T-helper 2 cell treated with Interferon-gamma antibody and Interleukin-4, amounts not matched to agents 5 μg/mL and 100 μg/mL, for 36 hours (primary cell): Measurements from ENCODE around the gene MRPL16.
"Not testable (repeated sequence)": the region's sequence is repeated elsewhere in the genome, so short reads cannot be mapped to it uniquely, and the experiment has no call there.

Experiments
- DNase-seq: peaks from one replicate; pipeline ENCODE4 v3.0.0; 2021; ENCODE audit warnings: low spot score
- H3K27ac Mint-ChIP-seq: one replicate; pipeline ENCODE4 v1.8.0; 2021; ENCODE audit warnings: mild to moderate bottlenecking, mixed read lengths
- H3K27me3 Mint-ChIP-seq: one replicate; pipeline ENCODE4 v1.8.0; 2021; ENCODE audit warnings: low read depth, mixed read lengths
- H3K36me3 Mint-ChIP-seq: one replicate; pipeline ENCODE4 v1.8.0; 2021; ENCODE audit warnings: low read depth, mixed read lengths
- H3K4me1 Mint-ChIP-seq: one replicate; pipeline ENCODE4 v1.8.0; 2021; ENCODE audit warnings: low read depth, mixed read lengths
- H3K4me3 Mint-ChIP-seq: one replicate; pipeline ENCODE4 v1.8.0; 2022; ENCODE audit warnings: mild to moderate bottlenecking, moderate library complexity, mixed read lengths
- H3K9me3 Mint-ChIP-seq: one replicate; pipeline ENCODE4 v1.8.0; 2021; ENCODE audit warnings: mixed read lengths

MRPL16 gene

DNA sequence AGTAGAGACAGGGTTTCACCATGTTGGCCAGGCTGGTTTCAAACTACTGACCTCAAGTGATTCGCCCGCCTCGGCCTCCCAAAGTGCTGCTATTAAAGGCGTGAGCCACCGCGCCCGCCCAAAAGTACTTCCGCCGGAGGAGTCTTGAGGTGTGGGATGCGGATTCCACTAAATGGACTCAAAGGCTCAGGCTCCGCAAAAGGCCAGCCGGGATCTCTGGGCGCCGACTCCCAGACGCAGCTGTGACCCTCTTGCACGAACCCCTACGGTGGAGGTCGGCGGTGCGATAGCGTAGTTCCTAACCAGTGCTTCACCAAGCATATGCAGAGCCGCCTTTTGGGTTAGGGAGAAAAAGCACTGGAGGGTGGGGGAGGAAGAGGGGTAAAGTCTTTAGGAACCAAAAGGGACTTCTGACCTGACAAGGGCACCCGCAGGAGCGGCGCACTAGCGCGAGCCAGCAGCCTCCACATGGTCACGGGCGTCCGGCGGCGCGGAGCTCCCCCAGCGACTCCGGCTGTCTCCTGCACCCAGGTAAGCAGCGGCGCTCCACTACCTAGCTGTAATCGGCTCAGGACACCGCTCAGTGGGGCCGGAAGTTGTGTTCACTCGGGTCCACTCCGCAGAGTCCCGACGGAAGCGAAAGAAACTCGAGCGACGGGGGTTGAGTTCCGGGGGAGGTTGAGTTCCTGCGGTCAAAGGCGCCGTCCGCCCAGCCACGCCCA, at the start of gene MRPL16:
Gene MRPL16, minus strand, starts transcription at position 590 of the 722 bp plus-strand sequence. Its CDS starts 120 bp downstream, at position 470.
- Mint-ChIP-seq H3K9me3 (peaks cover 9% of the 10 kb centered on the region), H3K27ac (peak within 1 kb of the TSS; percentile 88), H3K27me3 (no peaks in the 10 kb centered on the region), H3K4me1 (peaks cover 28% of the 10 kb centered on the region), H3K4me3 (peak within 1 kb of the TSS; percentile 93), H3K36me3 (peaks cover 41% of the 10 kb centered on the region)
- peak; percentile 83 for DNase-seq

DNA sequence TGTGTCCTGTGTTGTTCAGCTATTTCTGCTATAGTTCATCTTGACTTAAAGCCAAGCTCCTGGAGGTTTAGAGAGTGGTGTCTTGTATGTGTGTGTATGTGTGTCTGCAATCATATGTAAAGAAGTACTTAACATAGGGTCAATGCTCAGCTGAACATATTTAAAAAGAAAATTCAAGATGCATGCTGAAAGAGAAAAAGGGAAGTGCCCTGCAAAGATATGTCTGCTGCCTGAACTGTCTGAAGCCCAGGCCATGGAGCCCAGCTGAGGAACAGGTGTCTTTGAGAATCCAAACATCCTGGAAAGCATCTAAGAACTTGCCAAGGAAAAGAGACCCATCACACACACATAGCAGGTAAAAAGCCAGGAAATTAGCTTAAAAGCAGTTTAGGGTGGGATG, 49.1 kb upstream of the MRPL16 start:
- no peak overlapping the region for H3K4me3 Mint-ChIP-seq
- H3K27ac Mint-ChIP-seq = peak overlapping the region; percentile 74
- no peaks in the 10 kb centered on the region for H3K27me3 Mint-ChIP-seq
- DNase-seq = no peak
- peaks cover 19% of the 10 kb centered on the region for H3K9me3 Mint-ChIP-seq
- H3K4me1 Mint-ChIP-seq = peaks cover 36% of the 10 kb centered on the region
- peaks cover 20% of the 10 kb centered on the region for H3K36me3 Mint-ChIP-seq

GRCh38 chr11:59857439-59858434, 47.2 kb upstream of the MRPL16 start:
- H3K27ac Mint-ChIP-seq = peak overlapping the region; percentile 95
- peak overlapping the region; percentile 68 for H3K4me3 Mint-ChIP-seq
- peak; percentile 56 for DNase-seq

GRCh38 chr11:59854871-59855270, 44.3 kb upstream of the MRPL16 start:
- H3K27ac Mint-ChIP-seq = no peak overlapping the region
- peaks cover 17% of the 10 kb centered on the region for H3K36me3 Mint-ChIP-seq
- no peak overlapping the region for H3K4me3 Mint-ChIP-seq
- DNase-seq = no peak
- peaks cover 35% of the 10 kb centered on the region for H3K4me1 Mint-ChIP-seq
- peaks cover 19% of the 10 kb centered on the region for H3K9me3 Mint-ChIP-seq
- no peaks in the 10 kb centered on the region for H3K27me3 Mint-ChIP-seq

More at GRCh38 chr11:59857439-59858434, 47.2 kb upstream of the MRPL16 start:
- Mint-ChIP-seq H3K36me3 (peaks cover 20% of the 10 kb centered on the region), H3K4me1 (peaks cover 37% of the 10 kb centered on the region), H3K9me3 (peaks cover 19% of the 10 kb centered on the region), H3K27me3 (no peaks in the 10 kb centered on the region)

DNA sequence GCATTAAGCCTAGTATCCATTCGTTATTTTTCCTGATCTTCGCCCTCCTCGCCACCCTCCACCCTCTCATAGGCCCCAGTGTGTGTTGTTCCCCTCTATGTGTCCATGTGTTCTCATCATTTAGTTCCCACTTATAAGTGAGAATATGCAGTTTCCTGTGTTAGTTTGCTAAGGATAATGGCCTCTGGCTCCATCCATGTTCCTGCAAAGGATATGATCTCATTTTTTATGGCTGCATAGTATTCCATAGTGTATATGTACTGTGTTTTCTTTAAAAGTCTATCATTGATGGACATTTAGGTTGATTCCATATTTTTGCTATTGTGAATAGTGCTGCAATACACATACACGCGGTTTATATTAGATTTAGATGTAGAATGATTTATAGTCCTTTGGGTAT, 40.8 kb upstream of the MRPL16 start:
- not testable (repeated sequence) for H3K27me3 Mint-ChIP-seq, H3K4me3 Mint-ChIP-seq, H3K36me3 Mint-ChIP-seq, H3K4me1 Mint-ChIP-seq, DNase-seq, H3K27ac Mint-ChIP-seq, H3K9me3 Mint-ChIP-seq

GRCh38 chr11:59849551-59849950, 39.0 kb upstream of the MRPL16 start:
- not testable (repeated sequence) for H3K27me3 Mint-ChIP-seq, H3K4me3 Mint-ChIP-seq, H3K36me3 Mint-ChIP-seq, DNase-seq, H3K9me3 Mint-ChIP-seq, H3K4me1 Mint-ChIP-seq, H3K27ac Mint-ChIP-seq

DNA sequence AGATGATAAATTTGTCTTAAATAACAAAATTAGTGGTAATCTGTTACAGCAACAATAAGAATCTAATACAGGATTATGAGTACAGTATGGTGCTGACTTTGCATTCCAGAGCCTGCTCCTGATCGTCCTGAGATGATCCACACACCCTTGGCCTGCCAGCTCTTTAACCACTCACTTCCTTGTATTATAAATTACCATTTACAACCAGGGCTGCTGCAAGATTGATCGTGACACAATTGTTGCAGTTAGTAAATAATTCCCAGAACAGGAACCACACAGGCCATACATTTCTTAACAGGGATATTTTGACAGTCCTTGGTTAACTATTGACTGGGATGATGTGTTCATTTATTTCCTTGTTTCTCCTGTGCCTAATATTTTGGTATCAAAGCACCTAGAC, 38.6 kb upstream of the MRPL16 start:
- no peak for DNase-seq
- H3K36me3 Mint-ChIP-seq = no peaks in the 10 kb centered on the region
- no peak overlapping the region for H3K27ac Mint-ChIP-seq
- no peak overlapping the region for H3K4me3 Mint-ChIP-seq
- no peaks in the 10 kb centered on the region for H3K9me3 Mint-ChIP-seq
- H3K27me3 Mint-ChIP-seq = no peaks in the 10 kb centered on the region
- H3K4me1 Mint-ChIP-seq = peaks cover 4% of the 10 kb centered on the region

DNA sequence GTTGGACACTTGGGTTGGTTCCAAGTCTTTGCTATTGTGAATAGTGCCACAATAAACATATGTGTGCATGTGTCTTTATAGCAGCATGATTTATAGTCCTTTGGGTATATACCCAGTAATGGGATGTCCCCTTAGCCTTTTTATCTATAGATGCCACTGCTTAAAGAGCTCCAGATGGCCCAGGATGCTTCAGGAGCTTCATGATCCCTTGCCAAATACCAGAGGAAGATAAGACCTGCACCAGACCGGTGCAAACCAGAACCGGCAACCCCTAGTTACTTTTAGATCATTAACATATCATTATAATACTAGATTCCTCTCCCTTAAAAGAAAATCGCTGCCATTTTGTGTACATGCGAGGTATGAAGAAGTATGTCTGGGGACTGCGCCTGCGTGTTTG, 37.9 kb upstream of the MRPL16 start:
- not testable (repeated sequence) for H3K4me3 Mint-ChIP-seq, H3K27ac Mint-ChIP-seq, H3K9me3 Mint-ChIP-seq, H3K27me3 Mint-ChIP-seq, H3K36me3 Mint-ChIP-seq, DNase-seq, H3K4me1 Mint-ChIP-seq

DNA sequence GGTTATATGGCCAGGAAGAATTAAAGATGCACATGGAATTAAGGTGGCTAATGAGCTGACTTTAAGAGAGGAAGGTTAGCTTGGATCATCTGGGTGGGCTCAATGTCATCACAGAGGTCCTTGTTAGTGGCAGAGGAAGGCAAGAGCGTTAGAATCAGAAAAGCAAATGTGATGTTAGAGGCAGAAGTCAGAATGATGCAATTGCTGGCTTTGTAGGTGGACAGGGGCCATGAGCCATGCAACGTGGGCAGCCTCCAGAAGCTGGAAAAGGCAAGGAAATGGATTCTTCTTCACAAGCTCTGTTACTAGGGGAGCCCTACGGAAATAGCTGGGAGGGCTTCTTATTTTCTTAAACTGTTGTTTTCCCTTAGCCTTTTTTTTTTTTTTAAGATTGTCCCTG, 37.0 kb upstream of the MRPL16 start:
- Mint-ChIP-seq H3K9me3 (no peaks in the 10 kb centered on the region), H3K4me1 (peaks cover 2% of the 10 kb centered on the region), H3K27ac (no peak overlapping the region), H3K27me3 (no peaks in the 10 kb centered on the region), H3K4me3 (no peak overlapping the region), H3K36me3 (no peaks in the 10 kb centered on the region)
- DNase-seq = no peak

DNA sequence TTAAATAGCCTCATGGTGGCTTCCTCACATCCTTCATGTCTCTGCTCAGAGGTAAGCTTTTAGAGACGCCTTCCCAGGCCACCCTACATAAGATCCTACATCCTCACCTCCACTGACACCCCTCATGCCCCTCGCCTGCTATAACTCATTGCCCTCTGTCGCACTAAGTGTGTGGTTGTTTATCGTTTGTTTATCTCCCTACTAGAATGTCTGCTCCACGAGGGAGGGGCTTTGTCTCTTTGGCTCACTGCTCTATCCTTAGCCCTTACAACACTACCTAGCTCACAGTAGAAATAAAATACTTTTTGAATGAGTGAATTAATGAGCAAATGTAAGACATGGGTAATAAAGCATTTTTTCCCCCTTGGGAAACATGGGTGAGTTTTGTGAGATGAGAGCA, 36.0 kb upstream of the MRPL16 start:
- Mint-ChIP-seq H3K4me1 (peaks cover 5% of the 10 kb centered on the region), H3K36me3 (no peaks in the 10 kb centered on the region), H3K27me3 (no peaks in the 10 kb centered on the region), H3K27ac (no peak overlapping the region), H3K9me3 (no peaks in the 10 kb centered on the region), H3K4me3 (no peak overlapping the region)
- no peak for DNase-seq

DNA sequence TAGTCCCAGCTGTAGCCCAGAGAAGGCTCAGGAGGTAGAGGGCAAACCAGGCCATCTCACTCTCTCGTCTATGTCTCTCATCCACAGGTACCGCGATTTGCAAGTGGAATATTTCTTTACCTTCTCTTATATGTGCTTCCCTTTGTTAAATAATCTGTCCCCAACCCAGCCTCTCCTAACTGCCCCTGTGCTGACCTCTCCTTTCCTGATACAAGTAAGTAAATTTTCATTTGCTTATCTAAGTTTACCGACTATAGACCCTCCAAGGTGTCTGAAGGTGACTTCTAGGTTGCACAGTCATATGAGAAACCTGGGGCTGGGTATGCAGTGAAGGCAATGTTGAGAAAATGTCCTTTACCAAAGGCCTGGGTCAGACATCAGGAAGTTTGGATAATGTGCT, 34.8 kb upstream of the MRPL16 start, which contains the start of gene CBLIF:
Gene CBLIF, minus strand, starts transcription at position 101 of the 400 bp plus-strand sequence. Its CDS starts 46 bp downstream, at position 55.
- no peaks in the 10 kb centered on the region for H3K9me3 Mint-ChIP-seq
- DNase-seq = no peak
- H3K4me3 Mint-ChIP-seq = no peak within 1 kb of the TSS
- H3K36me3 Mint-ChIP-seq = no peaks in the 10 kb centered on the region
- H3K27ac Mint-ChIP-seq = no peak within 1 kb of the TSS
- peaks cover 8% of the 10 kb centered on the region for H3K4me1 Mint-ChIP-seq
- H3K27me3 Mint-ChIP-seq = no peaks in the 10 kb centered on the region

DNA sequence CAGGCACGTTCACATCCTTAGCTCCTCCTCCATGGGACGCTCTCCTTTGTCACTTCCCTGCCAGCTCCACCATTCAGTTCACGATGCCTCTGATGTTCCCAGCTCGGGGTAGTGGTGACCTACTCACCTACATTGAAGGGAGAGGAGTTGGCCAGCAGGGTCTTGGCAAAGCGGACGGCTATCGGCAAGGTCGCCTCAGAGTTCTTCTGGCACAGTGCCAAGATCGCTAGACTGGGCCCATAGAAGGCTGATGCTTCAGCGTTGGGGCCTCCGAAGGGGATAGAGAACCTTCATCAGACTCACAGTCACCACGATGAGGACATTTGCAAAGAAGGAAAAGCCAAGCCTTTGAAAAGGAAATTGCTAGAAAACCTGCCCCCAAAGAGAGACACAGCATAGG, 31.7 kb upstream of the MRPL16 start:
- Mint-ChIP-seq H3K36me3 (no peaks in the 10 kb centered on the region), H3K27ac (no peak overlapping the region), H3K4me1 (peaks cover 8% of the 10 kb centered on the region), H3K4me3 (no peak overlapping the region), H3K9me3 (no peaks in the 10 kb centered on the region), H3K27me3 (no peaks in the 10 kb centered on the region)
- DNase-seq = no peak

DNA sequence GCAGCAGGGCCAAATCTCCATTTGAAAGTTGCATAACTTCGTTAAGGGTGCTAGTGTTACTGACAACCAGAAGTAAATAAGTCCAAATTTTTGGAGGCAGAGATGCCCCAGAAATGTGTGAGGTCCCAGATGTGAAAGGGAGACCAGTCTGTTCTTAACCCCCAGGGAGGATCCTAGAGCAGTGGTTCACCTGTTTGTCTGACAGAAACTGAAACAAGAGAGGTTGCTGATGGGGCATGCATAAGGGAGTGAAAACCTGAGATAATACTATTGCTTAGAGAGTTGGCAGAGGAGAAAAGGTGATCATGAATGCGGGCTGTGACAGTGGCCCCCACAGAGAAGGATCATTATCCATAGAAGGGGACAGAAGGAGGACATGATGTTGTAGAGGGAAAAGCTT, 30.9 kb upstream of the MRPL16 start:
- Mint-ChIP-seq H3K27ac (no peak overlapping the region), H3K4me1 (peaks cover 8% of the 10 kb centered on the region), H3K36me3 (no peaks in the 10 kb centered on the region), H3K4me3 (no peak overlapping the region), H3K9me3 (no peaks in the 10 kb centered on the region), H3K27me3 (no peaks in the 10 kb centered on the region)
- no peak for DNase-seq

- no peaks in the 10 kb centered on the region for H3K36me3 Mint-ChIP-seq
- peaks cover 1% of the 10 kb centered on the region for H3K27me3 Mint-ChIP-seq
- no peaks in the 10 kb centered on the region for H3K9me3 Mint-ChIP-seq
Observed at GRCh38 chr11:59839615-59840014, 29.0 kb upstream of the MRPL16 start.

More at GRCh38 chr11:59839615-59840014, 29.0 kb upstream of the MRPL16 start:
- Mint-ChIP-seq H3K4me1 (peaks cover 6% of the 10 kb centered on the region), H3K4me3 (no peak overlapping the region), H3K27ac (no peak overlapping the region)
- no peak for DNase-seq
